ENCODE data around the gene DCHS2. TPM values are rescaled to one million over a fixed set of nuclear protein-coding genes. Genes with fewer than 3 reads are reported as not detected.

The DCHS2 gene
- total RNA-seq, 1 experiment from 2014 or later, result not detected

DNA sequence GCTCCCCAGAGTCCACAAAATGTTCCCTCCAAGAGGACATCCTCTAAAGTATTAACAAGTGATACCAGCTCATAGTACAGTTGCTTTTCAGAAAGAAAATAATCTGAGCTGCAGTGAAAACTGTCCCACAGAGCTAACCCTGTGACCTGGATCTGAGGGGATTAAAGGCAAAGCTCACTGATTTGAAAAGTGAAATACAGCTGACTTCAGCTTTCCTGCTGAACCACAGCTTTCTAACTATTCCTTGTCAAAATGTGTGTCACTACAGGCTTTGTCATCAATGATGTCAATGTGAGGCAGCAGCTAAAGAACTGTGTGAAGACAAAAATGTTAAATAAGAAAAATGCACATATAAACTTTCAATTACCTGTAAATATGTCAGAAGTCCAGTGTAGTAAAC, 36.9 kb downstream of the DCHS2 start:
- no peak for DNase-seq (ENCODE audit: low read depth)

DNA sequence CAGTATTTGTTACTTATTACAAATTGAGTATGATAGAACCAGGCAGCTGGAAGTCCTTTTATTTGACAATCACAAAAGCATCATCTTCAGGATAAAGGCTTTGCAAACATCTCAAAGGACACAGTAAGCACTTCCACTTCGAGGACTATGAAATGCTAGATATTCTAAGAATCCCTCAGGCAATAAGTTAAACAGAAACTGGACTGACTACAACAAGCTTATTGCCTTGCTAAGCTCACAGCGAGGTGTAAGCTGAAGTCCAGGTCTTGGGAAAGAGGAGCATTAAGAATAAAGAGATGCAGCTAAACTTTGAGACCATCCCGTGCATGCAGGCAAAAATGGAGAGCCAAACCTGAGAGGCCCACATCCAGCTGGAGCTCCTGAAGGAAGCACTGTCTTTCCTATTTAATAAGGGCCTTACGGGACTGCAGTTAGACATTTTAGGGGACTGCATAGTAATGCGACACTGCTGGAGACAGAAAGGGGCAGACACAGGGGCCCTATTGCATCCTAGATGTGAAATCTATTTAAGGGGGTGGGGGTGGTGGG, 38.7 kb downstream of the DCHS2 start:
- no peak for DNase-seq (ENCODE audit: low read depth)

DNA sequence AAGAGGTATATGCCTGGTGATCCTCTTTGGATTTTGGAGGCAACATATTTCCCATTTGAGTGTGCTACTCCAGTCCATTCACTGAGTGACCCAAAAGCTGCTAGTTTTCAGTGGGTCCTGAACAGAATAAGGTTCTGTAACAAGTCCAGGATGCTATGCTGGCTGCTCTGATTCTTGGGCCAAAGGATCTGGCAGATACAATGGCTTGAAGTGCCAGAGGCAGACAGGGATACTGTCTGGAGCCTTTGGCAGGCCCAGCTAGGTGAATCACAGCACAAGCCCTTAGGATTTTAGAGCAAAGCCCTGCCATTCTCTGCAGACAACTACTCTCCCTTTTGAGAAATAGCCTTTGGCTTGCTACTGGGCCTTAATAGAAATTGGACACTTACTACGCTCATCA, 40.6 kb downstream of the DCHS2 start:
- DNase-seq (ENCODE audit: low read depth), result no peak

- DNase-seq (ENCODE audit: low read depth), result no peak
These were observed 46.6 kb downstream of the DCHS2 start for GRCh38 chr4:154444958-154445357.

DNA sequence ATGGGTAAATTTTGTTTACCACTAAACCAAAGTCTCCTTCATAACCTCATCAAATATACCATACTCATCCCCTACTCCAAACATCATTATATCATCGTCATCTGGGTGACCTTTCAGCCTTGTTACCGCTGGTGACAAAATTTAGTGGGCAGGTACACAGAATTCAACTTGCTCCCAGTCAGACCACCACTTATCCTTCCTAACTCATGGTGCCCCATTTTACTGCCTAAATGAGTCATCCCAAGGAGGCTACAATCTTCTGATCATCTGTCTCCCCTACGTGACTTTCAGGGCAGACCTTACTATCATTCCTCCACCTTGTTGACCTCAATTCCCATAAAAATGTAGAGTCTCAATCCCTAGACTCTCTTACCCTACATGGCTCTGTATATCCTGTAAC, 49.6 kb downstream of the DCHS2 start:
- DNase-seq (ENCODE audit: low read depth), result no peak

DNA sequence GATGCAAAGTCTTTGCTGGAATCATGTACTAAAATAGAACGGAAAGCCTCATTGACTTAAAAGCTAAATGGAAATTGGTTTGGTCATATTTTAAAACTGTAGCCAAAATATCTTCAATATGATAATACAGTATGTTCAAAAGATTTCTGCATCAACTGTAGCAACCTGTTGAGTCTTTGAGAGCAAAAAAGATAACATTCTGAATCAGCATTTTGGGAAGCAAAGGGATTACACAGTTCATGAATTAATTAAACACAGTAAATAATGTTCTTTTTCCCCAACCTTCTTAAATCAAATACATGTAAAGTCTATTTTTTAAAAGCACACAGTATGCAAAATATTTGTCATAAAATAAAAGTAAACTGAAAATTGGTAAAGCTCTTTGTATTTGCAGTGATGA, 50.5 kb downstream of the DCHS2 start:
- no peak for DNase-seq (ENCODE audit: low read depth)

DNA sequence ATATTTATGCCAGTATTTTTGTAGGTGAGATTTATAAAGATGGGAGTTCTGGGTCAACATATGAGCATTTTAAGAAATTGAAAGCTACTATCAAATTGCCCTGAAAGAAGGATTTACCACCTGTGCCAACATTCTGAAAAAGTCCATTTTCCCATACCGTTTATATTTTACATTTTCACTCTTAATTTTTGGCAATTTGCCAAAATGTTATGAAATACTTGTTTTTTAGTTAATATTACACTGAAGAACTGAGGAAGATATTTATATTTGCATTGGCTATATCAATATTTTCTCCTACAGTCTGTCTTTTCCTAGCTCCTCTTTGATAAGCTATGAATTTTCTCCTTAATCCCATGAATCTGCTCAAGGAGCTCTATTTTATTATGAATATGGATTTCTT, 52.4 kb downstream of the DCHS2 start:
- no peak for DNase-seq (ENCODE audit: low read depth)

GRCh38 chr4:154435895-154436294, 55.7 kb downstream of the DCHS2 start:
- no peak for DNase-seq (ENCODE audit: low read depth)

- peak; percentile 50 for DNase-seq (ENCODE audit: low read depth)
These were observed 58.1 kb downstream of the DCHS2 start for GRCh38 chr4:154433543-154433942.

- no peak for DNase-seq (ENCODE audit: low read depth)
These were observed 62.4 kb downstream of the DCHS2 start for GRCh38 chr4:154429176-154429575.

- no peak for DNase-seq (ENCODE audit: low read depth)
These were observed 64.5 kb downstream of the DCHS2 start for GRCh38 chr4:154427149-154427548.

- no peak for DNase-seq (ENCODE audit: low read depth)
These were observed 66.1 kb downstream of the DCHS2 start for GRCh38 chr4:154425514-154425913.

DNA sequence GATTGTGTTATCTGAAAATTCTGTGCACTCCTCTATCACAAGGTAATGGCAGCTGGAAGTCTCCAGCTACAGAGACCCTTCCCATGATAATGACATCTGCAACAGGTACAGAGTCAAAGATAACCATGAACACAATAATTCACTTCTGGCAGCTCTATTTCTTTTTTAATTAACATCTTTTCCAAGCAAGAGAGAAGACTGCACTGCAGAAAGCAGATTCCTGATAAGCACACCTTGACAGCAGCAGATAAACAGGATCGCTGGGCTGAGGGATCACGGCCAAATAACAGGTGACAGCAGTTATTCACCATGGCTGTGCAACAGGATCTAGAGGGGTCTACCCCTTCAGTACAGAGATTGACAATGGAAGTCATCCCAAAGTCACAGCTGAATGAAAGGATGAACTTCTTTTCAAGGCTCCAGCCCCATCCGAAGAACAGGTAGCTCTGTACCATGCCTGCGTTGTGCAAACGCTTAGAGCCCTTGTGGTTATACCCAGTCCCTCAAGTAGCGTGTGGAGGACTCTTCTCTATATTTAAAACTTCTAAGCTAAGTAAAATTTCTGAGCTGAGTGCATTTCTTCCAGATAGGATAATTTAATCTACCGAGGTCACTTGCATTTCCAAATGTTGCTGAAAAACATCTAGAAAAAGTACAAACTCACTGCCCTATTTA, 66.7 kb downstream of the DCHS2 start:
- no peak for DNase-seq (ENCODE audit: low read depth)

DNA sequence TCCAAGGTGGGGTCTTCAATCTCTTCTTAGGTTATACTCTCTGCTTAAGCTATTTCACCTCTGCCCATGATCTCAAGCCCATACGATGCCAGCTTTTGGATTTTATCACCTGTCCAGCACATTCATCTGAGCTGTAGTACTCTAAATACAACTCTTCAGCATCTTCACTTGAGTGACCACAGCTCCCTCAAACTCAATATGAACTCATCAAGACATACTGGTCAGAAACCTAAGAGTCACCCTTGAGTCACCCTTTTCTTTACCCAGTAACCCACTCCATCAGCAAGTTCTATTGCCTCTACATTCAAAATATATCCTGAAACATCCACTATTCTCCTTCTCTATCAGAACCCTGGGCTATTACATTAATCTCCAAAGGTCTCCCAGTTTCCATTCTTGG, 69.4 kb downstream of the DCHS2 start:
- no peak for DNase-seq (ENCODE audit: low read depth)

GRCh38 chr4:154421618-154422017, 70.0 kb downstream of the DCHS2 start:
- no peak for DNase-seq (ENCODE audit: low read depth)

DNA sequence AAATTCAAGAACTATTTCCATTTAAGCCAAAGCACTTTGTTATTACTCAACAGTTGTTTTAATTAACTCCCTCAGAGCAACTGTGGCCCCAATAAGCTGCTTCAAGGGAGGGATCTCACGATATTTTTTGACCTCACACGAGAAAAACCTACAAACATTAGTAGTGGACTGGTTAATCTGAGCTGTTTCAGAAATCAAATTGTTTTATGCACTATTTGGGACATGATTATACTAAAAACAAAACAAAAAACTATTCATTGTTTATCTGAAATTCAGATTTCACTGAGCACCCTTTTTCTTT, 74.3 kb downstream of the DCHS2 start:
- no peak for DNase-seq (ENCODE audit: low read depth)

DNA sequence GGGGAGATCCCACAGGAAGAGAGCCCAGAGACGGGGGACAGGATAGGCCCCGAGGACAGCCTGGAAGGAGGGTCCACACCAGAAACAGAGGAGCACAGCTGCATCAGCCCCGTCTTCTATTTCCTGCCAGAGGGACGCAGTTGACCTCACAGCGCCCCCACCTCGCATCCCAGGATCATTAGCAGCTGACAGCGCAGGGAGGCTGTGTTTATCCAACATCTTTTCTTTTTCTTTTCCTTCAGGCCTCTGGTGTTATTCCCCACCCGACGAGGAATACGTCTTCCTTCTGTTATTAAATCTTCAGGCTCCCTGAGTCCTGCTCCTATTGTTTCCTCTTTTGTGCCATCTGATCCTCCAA, 75.4 kb downstream of the DCHS2 start:
- peak; percentile 1 for DNase-seq (ENCODE audit: low read depth)

GRCh38 chr4:154415313-154415712, 76.3 kb downstream of the DCHS2 start:
- DNase-seq (ENCODE audit: low read depth), result no peak

GRCh38 chr4:154414796-154415195, 76.8 kb downstream of the DCHS2 start:
- no peak for DNase-seq (ENCODE audit: low read depth)

- no peak for DNase-seq (ENCODE audit: low read depth)
These were observed 77.2 kb downstream of the DCHS2 start for GRCh38 chr4:154414371-154414770.

DNA sequence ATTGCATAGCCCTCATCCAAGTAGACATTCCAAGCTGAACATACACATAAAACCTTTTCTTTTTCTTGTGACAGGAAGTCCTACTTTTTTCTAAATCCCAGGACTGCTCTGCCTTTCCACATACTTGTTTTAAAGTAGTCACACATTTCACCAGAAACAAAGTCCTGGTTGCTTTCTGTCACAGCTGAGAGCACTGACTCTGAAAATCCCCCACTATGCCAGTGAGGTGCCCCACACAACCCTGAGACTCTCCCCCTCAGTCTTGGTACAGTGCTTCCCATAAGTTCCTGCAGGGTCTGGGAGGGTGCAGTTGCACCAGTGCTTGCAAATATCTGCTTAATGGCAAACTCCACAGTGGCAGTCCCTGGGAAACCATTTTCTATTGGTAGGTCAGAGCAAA, 84.2 kb downstream of the DCHS2 start:
- DNase-seq (ENCODE audit: low read depth), result no peak

GRCh38 chr4:154406018-154406795, 85.4 kb downstream of the DCHS2 start:
- DNase-seq (ENCODE audit: low read depth), result no peak

DNA sequence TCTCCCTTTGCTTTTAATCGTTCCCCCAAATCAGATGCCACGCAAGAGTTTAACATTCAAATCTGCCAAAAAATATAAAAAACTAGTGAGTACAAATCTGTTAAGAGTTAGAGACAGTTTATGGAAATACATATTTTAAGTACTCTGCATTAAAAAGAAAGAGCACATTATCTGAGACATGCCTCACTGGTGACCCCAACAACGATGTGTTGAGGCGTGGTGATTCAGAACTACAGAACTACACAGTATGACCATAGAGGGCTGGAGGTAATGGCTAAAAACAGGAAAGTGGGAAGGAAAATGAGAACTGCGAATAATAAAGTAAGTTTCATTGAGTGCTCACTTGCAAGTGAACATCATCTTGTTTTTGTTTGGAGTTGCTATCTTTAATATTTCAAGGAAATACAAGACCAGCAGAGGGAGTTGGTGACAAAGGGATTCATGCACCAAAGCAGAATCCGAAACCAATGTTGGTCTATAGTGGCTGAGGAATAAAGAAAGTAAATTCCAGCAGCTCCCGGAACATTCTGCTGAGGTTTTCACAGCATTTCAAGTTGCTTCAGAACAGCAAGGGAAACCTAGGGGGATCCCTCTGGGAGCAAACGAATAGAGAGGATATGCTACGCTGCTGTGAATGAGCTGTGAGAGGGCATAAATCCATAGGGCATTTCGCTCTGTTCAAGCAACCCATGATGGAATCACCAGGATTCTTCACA, 92.2 kb downstream of the DCHS2 start:
- DNase-seq (ENCODE audit: low read depth), result peak; percentile 77

All from RPMI7951 (cell line).